NCI-H524 (cell line): ENCODE results near the gene ARPC5.
"Not testable (repeated sequence)": the region's sequence is repeated elsewhere in the genome, so short reads cannot be mapped to it uniquely, and the experiment has no call there.

Experiments used
- DNase-seq, 2 experiments: peaks; one replicate each; lab custom pipeline; 2025; lab: John Stamatoyannopoulos, UW

ARPC5 gene

GRCh38 chr1:183635606-183636333, at the start of gene ARPC5:
Gene ARPC5, minus strand, starts transcription at chr1:183635783. Its CDS starts 124 bp downstream, at chr1:183635659.
- DNase-seq: peak; percentile 94 to 95

GRCh38 chr1:183685112-183685713, 49.6 kb upstream of the ARPC5 start:
- peak in 1 of 2 experiments; percentile 32 for DNase-seq

- DNase-seq: not testable (repeated sequence)
Observed at GRCh38 chr1:183679363-183679762, 43.8 kb upstream of the ARPC5 start.

GRCh38 chr1:183678819-183679218, 43.2 kb upstream of the ARPC5 start:
- DNase-seq: no peak

GRCh38 chr1:183676586-183677189, 41.1 kb upstream of the ARPC5 start:
- no peak for DNase-seq

GRCh38 chr1:183675883-183676585, 40.5 kb upstream of the ARPC5 start:
- DNase-seq: no peak

- no peak for DNase-seq
Observed at GRCh38 chr1:183675381-183675780, 39.8 kb upstream of the ARPC5 start.

- no peak for DNase-seq
Observed at GRCh38 chr1:183674886-183675285, 39.3 kb upstream of the ARPC5 start.

GRCh38 chr1:183674339-183674738, 38.8 kb upstream of the ARPC5 start:
- DNase-seq: no peak

GRCh38 chr1:183673605-183674323, 38.2 kb upstream of the ARPC5 start:
- no peak for DNase-seq

GRCh38 chr1:183670169-183670568, 34.6 kb upstream of the ARPC5 start:
- no peak for DNase-seq

- DNase-seq: no peak
Observed at GRCh38 chr1:183656355-183656754, 20.8 kb upstream of the ARPC5 start.

GRCh38 chr1:183655562-183656075, 20.0 kb upstream of the ARPC5 start:
- DNase-seq: peak; percentile 30 to 82

GRCh38 chr1:183654706-183655105, 19.1 kb upstream of the ARPC5 start:
- DNase-seq: no peak

GRCh38 chr1:183653876-183654451, 18.4 kb upstream of the ARPC5 start:
- DNase-seq: no peak

- no peak for DNase-seq
Observed at GRCh38 chr1:183653462-183653794, 17.8 kb upstream of the ARPC5 start.

- peak; percentile 96 to 98 for DNase-seq
Observed at GRCh38 chr1:183652547-183653461, 17.2 kb upstream of the ARPC5 start, which contains the start of gene APOBEC4. Gene APOBEC4, minus strand, starts transcription at chr1:183653316. Its CDS starts 4,535 bp downstream, at chr1:183648781.

- DNase-seq: no peak
Observed at GRCh38 chr1:183652107-183652506, 16.5 kb upstream of the ARPC5 start.

GRCh38 chr1:183651612-183652011, 16.0 kb upstream of the ARPC5 start:
- DNase-seq: no peak

GRCh38 chr1:183648042-183648441, 12.5 kb upstream of the ARPC5 start:
- no peak for DNase-seq
